Dermis blood vessel endothelial cell (primary cell): ENCODE data around the gene CNTN5. TPM values are rescaled to one million over a fixed set of nuclear protein-coding genes. Genes with fewer than 3 reads are reported as not detected.
"Not testable (repeated sequence)": the region's sequence is repeated elsewhere in the genome, so short reads cannot be mapped to it uniquely, and the experiment has no call there.

Source experiments
- DNase-seq: peaks from one replicate; pipeline ENCODE4 v3.0.0; 2010
- total RNA-seq: library from RNA; depleted of rRNA; stranded (reverse); fragments of >200 nt; gene quantifications from 2 replicates; pipeline ENCODE4 v1.2.3, GENCODE V29; 2014

CNTN5 gene
- total RNA-seq, 1 donor from 2014 or later, result not detected

GRCh38 chr11:99279266-99279665 lies 258.5 kb downstream of the CNTN5 start:
- DNase-seq, result no peak

GRCh38 chr11:99281331-99281730 lies 260.6 kb downstream of the CNTN5 start:
- no peak for DNase-seq

- DNase-seq, result not testable (repeated sequence)
Measured at GRCh38 chr11:99297925-99298324, 277.2 kb downstream of the CNTN5 start.

GRCh38 chr11:99307510-99308088 lies 286.9 kb downstream of the CNTN5 start:
- DNase-seq, result no peak

- DNase-seq, result no peak
Measured at GRCh38 chr11:99311870-99312269, 291.1 kb downstream of the CNTN5 start.

GRCh38 chr11:99316776-99317520 lies 296.2 kb downstream of the CNTN5 start:
- DNase-seq, result no peak

- DNase-seq, result no peak
Measured at GRCh38 chr11:99320769-99321290, 300.1 kb downstream of the CNTN5 start.

GRCh38 chr11:99325847-99326246 lies 305.1 kb downstream of the CNTN5 start:
- no peak for DNase-seq

- DNase-seq, result no peak
Measured at GRCh38 chr11:99327066-99327465, 306.3 kb downstream of the CNTN5 start.

GRCh38 chr11:99327527-99327926 lies 306.8 kb downstream of the CNTN5 start:
- no peak for DNase-seq

- DNase-seq, result no peak
Measured at GRCh38 chr11:99333621-99334020, 312.9 kb downstream of the CNTN5 start.

- DNase-seq, result no peak
Measured at GRCh38 chr11:99343117-99343516, 322.4 kb downstream of the CNTN5 start.

GRCh38 chr11:99349151-99349673 lies 328.5 kb downstream of the CNTN5 start:
- DNase-seq, result no peak

GRCh38 chr11:99351624-99352023 lies 330.9 kb downstream of the CNTN5 start:
- DNase-seq, result no peak

GRCh38 chr11:99352642-99353041 lies 331.9 kb downstream of the CNTN5 start:
- DNase-seq, result no peak

GRCh38 chr11:99366546-99366945 lies 345.8 kb downstream of the CNTN5 start:
- no peak for DNase-seq

GRCh38 chr11:99368583-99368982 lies 347.8 kb downstream of the CNTN5 start:
- no peak for DNase-seq

GRCh38 chr11:99370549-99371216 lies 349.9 kb downstream of the CNTN5 start:
- no peak for DNase-seq

- DNase-seq, result no peak
Measured at GRCh38 chr11:99371257-99371656, 350.5 kb downstream of the CNTN5 start.

- no peak for DNase-seq
Measured at GRCh38 chr11:99376463-99376862, 355.7 kb downstream of the CNTN5 start.

- DNase-seq, result no peak
Measured at GRCh38 chr11:99383648-99384245, 363.0 kb downstream of the CNTN5 start.

- DNase-seq, result no peak
Measured at GRCh38 chr11:99391245-99391644, 370.5 kb downstream of the CNTN5 start.

- DNase-seq, result no peak
Measured at GRCh38 chr11:99406345-99406744, 385.6 kb downstream of the CNTN5 start.
